Stimulated activated CD8-positive, alpha-beta memory T cell treated with anti-CD3 and anti-CD28 coated beads, Interleukin-4, amount 100 ng/mL, for 48 hours (primary cell): ENCODE measurements around the gene GAREM2.
A peak's percentile ranks its signal among the peaks of the same experiment; 100 is the strongest.
"Not testable (repeated sequence)": the region's sequence is repeated elsewhere in the genome, so short reads cannot be mapped to it uniquely, and the experiment has no call there.

ENCODE experiments used
- DNase-seq: peaks from one replicate; pipeline ENCODE4 v3.0.0-alpha.2; 2020

The GAREM2 gene

GRCh38 chr2:26172871-26173775 lies at the start of gene GAREM2:
Gene GAREM2 (plus strand): TSS chr2:26173088. CDS start chr2:26173221, 133 bp downstream.
- DNase-seq, result no peak

- DNase-seq, result no peak
Measured at GRCh38 chr2:26123426-26123825, 49.5 kb upstream of the GAREM2 start.

DNA sequence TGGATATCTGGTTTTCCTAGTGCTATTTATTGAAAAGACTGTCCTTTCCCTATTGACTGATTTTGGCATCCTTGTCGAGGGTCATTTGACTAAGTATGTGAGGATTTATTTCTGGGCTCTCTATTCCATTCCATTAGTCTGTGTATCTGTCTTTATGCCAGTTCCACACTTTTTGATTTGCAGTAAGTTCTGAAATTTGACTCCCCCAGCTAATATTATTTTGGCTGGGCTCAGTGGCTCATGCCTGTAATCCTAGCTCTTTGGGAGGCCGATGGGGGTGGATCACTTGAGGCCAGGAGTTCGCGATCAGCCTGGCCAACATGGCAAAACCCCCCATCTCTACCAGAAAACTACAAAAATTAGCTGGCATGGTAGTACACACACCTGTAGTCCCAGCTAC lies 46.8 kb upstream of the GAREM2 start:
- no peak for DNase-seq

GRCh38 chr2:26128176-26128575 lies 44.7 kb upstream of the GAREM2 start:
- DNase-seq, result no peak

- DNase-seq, result no peak
Measured at GRCh38 chr2:26130763-26131162, 42.1 kb upstream of the GAREM2 start.

DNA sequence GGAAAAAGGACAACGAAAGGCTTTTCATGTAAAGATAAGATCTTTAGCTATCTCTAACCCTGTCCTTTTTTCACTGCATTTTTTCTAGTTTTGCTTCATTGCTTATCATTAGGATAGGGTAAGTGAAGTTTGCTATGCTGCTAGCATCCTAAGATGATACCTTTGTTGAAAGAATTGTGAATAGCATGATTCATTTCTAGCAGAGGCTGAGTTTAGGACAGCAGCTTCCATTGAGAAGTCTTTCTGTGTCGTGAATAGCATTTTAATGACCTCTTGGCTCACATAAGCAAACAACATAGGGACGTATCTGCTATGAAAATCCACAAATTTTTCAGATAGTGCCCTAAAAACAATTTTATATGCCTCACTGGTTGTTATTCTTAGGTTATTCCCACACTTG lies 36.4 kb upstream of the GAREM2 start:
- no peak for DNase-seq

DNA sequence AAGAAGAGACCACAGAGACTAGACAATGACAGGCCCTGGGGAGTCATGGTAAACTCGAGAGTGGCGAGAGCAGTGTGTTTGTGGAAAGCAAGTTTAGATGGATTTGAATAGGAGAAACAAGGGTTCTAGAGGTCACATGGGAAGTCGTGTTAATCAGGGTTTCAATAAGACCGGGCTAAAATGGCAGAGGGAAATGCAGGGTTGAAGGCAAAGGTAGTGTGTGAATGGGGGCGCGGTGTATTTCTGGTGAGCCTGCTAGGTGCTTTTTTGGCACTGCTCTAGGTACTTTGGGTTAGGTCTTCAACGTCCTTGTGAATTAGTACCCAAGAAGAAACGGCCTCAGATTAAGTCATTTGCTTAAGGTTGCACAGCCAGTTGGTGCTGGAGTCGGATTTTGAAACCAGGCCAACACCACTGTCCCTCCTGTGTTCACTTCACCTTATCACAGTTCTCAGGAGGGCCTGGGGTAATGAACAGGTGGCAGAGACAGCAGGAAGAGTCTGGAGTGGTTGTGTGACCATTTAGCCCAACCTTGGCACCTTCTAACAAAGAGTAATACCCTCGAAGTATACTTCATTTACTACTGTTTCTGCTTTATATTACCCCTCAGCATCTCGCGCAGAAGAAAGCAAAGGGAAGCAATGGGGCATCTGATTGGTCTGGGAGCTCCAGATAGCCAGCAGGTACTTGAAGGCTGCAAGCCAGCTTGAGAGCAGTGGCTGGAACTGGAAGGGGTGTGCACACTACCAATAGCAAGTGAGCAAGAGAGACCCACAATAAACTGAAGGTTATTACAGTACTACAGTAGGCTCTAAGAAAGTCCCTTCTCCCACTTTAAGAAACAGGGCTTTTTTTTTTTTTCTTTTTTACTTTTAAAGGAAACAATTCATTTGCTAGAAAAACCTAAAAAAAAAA lies 33.4 kb upstream of the GAREM2 start:
- no peak for DNase-seq

- no peak for DNase-seq
Measured at GRCh38 chr2:26141145-26141769, 31.6 kb upstream of the GAREM2 start.

DNA sequence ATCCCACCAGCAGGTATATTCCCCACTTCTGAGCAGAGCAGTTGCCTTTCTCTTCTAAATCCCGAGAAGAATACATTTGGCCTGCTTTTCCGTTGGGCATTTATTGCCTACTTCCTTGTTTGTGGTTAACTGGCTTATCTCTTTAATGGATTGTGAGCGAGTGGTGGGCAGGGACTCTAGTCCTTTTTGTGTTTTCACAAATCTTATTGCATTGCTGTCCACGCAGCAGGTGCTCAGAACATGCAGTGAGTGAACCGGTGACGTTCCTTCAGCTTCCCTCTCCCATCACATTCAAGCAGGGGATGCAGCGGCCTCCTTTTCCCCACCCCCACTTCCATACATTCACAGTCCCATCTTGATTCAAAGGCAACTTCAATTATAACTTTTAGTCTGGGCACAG lies 28.9 kb upstream of the GAREM2 start:
- no peak for DNase-seq

GRCh38 chr2:26144953-26145680 lies 27.8 kb upstream of the GAREM2 start:
- peak; percentile 77 for DNase-seq

GRCh38 chr2:26148501-26148900 lies 24.4 kb upstream of the GAREM2 start:
- DNase-seq, result no peak

- DNase-seq, result no peak
Measured at GRCh38 chr2:26150243-26150642, 22.6 kb upstream of the GAREM2 start.

DNA sequence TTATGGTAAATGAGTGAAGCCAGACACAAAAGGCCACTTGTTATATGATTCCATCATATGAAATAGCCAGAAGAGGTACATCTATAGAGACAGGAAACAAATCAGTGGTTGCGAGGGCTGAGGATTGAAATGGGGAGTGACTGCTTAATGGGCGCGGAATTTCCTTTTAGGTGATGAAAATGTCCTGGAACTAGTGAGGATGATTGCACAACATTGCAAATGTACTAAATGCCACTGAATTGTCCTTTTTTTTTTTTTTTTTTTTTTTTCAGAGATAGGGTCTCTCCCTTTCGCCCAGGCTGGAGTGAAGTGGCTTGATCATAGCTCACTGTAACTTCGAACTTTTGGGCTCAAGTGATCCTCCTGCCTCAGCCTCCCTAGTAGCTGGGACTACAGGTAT lies 15.3 kb upstream of the GAREM2 start:
- DNase-seq, result no peak

DNA sequence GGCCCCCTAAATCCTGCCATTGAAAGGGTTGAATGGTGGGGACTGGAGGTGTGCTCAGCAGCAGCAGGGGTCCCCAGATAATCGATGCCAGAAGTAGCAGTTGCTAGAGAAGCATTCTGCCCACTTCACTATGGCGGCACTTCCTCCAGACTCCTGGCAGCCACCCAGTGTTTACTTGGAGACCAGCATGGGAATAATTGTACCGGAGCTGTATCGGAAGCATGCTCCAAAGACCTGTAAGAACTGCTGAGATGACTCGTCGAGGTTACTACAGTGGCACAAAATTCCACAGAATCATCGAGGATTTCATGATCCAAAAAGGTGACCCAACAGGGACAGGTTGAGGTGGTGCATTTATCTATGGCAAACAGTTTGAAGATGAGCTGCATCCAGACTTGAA lies 11.0 kb upstream of the GAREM2 start:
- no peak for DNase-seq

DNA sequence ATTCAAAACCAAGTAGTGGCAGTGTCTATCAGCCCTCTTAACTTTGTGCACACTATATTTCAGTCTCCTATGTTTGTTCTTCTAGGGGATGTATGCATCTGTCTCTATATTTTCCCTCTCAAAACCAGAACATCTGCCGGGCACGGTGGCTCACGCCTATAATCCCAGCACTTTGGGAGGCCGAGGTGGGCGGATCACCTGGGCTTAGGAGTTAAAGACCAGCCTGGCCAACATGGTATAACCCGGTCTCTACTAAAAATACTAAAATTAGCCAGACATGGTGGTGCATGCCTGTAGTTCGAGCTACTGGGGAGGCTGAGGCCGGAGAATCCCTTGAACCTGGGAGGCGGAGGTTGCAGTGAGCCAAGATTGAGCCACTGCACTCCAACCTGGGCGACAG lies 9.9 kb upstream of the GAREM2 start:
- DNase-seq, result no peak

- DNase-seq, result no peak
Measured at GRCh38 chr2:26164231-26164630, 8.7 kb upstream of the GAREM2 start.

DNA sequence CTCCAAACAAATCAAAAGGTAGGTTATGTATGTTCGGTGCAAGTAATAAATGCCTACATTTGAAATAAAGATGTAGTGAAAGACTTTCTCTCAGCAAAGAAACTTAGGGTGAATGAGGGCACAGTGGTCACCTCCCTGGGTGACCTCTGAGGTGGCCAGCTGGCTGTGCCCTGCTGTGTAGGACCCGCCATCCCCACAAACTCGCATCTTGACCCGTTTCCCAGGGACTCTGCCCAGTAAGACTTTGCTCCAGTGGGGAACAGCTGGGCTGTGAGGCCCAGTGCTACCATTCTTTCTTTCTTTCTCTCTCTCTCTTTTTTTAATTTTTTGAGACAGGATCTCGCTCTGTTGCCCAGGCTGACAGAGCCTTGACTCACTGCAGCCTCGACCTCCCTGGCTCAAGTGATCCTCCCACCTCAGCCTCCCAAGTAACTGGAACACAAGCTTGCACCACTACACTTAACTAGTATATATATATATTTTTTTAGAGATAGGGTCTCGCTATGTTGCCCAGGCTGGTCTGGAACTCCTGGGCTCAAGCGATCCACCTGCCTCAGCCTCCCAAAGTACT lies 8.2 kb upstream of the GAREM2 start:
- DNase-seq, result no peak

DNA sequence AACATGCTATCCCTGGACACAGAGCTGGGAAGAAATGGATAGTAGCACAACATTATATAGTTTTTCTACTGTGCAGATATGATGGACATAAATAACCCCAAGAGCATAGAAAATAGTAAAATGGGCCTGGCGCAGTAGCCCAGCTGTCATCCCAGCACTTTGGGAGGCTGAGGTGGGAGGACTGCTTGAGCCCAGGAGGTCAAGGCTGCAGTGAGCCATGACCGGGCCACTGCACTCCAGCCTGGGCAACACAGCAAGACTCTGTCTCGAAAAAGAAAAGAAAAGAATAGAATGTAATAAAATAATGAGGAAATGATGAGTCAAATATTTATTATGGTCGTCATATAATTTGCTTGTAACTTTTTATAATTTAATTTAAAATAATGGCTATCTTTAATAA lies 7.5 kb upstream of the GAREM2 start:
- DNase-seq, result no peak

- DNase-seq, result not testable (repeated sequence)
Measured at GRCh38 chr2:26166541-26166940, 6.3 kb upstream of the GAREM2 start.

DNA sequence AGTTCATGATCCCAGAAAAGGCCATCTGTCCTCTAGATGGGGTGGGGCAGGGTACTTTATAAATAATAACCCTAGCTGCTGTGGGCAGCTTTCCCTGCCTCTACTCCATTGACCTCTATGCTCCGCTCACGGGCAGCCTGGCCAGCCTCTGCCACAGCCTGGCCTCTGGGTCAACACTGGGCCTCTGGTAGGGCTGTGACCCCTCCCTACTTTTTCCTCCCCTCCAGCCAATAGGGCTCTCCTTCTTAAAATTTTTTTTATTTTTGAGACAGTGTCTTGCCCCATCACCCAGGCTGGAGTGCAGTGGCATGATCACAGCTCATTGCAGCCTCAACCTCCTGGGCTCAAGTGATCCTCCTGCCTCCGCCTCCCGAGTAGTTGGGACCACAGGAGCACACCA lies 4.1 kb upstream of the GAREM2 start:
- no peak for DNase-seq

DNA sequence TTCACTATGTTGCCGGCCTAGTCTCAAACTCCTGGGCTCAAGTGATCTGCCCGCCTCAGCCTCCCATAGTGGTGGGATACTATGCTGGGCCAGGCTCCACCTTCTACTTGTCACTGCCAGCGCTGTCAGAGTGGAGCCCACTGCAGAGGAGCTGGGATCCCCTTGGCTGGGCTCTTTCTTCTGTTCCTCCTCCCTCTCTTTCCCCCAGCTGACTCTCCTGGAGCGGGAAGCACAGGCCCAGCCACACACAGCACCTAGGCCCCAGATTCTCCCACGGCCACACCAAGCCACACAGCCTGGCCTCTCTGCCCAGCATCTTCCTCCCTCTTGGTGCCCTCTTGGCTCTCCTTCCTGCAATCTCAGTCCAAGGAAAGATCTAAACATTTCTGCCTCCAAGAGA lies 3.7 kb upstream of the GAREM2 start:
- no peak for DNase-seq

DNA sequence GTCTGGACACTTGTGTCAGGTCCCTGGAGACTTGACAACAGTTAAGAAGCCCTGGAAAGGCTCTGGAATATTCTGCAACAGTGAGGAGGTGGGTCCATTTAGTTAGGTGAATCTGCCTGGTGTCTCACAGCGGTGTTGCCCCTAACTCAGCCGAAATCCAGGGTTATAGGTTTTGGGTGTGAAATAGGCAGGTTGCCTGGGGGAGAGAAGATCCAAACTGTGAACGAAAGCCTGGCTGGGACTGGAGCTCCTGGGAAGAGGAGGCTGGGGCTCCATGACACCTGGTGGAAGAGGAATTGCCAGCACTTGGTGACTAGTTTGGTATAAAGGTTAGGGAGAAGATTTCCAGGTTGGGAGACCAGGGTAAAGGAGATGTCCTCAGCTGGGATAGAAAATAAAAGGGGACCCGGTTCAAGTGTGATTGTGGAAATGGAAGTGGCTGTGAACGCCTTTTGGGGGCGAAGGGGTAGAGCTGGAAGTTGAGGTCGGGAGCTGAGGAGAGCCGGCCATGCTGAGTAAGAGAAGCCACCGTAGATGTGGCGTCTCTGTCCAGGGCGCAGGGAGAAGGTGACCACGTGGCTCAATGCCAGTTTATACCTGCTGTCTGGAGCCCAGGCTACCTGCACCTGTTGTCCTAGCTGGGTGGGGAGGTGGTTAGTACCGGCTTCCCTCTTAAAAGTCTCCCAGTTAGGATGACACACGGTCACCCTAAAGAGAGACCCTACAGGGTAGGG lies 3.0 kb upstream of the GAREM2 start:
- no peak for DNase-seq
